SIG-M5 (cell line): ENCODE measurements around the gene GPATCH2L.

Source experiments
- DNase-seq: peaks from one replicate; lab custom pipeline; 2025; lab: John Stamatoyannopoulos, UW

The GPATCH2L gene

DNA sequence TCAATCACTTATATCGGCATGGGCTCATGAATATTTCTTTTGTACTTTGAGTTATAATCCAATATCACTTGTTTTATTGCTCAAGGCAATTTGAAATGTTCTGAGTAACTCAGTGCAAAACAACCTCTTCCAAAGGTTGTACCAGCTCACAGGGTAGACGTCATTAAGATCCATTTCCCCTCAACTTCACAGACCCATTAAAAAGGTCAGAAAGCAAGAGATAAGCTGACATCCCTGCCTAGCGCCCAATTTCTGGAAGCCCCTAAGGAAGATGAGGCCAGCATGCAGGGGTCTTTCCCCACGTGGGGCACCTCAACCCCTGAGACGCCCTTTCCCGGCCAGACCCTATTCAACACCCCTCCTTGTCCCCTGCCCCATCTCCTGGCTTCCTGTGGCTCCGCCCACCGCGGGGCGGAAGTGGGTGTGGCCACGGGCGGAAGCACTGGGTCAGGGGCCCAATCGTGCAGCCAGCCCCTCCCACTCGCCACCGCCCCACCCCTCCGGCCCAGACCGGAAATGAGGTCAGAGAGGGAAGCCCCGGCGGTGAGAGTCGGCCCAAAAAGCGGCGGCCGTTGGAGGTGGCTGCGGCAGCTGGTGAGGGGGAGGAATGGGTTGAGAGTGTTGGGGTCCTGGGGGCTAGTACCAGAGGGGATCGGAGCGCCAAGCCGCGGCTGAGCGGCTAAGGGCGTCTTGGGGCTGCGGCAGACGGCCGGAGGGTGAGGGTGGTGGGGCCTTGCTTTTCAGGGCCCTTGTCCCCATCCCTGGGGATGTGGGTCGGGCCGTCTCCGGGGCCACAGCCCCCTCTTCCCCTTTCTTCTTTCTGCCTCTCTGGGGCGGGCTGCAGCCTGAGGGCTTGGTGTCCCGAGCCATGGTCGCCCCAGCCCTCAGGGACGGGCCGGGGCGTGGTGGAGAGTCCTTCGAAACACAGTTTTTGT is at the start of gene GPATCH2L:
TSS of gene GPATCH2L (plus strand) at position 525 of the 935 bp plus-strand sequence. CDS start 2,442 bp downstream, outside the sequence.
- no peak for DNase-seq

DNA sequence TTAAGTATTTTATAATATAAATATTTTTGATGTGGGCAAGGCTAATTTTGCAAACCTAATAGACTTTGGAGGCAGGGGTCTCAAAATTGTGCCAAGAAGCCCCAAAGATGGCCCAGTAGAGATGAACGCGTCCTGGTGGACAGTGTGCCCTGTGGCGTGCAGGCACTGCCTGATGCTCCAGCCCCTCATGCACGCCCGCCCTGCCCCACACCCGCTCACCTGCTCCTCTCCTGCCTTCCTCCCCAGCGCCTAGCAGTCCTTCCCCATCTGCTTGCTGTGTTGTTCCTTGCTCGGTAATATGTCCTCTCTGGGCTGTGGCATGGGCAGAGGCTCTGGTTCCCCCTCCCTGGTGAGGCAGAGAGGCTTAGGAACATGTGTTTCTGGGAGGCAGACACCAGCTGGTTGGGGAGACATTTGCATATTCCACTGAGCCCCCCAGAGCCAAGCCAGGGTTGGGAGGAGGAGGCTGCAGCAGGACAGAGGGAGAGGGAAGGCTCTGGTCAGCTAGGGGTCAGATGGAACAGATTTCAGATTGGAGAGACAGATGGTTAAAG is 46.8 kb upstream of the GPATCH2L start:
- DNase-seq: no peak

DNA sequence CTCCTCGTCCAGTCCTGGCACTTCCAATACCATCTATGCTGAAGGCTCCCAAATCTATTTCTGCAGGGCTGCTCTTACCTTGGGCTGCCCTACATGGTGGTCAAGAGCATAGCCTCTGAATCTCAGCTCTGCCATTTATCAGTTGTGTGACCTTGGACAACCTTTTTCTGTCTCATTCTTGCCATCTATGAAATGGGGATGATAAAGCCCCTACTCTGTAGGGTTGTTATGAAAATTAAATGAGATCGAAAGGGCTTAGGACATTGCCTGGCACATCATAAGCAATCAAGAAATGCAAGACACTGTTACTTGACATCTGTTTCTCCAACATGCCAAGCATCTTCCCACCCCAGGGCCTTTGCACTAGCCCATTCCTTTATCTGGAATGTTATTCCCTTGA is 45.5 kb upstream of the GPATCH2L start:
- no peak for DNase-seq

DNA sequence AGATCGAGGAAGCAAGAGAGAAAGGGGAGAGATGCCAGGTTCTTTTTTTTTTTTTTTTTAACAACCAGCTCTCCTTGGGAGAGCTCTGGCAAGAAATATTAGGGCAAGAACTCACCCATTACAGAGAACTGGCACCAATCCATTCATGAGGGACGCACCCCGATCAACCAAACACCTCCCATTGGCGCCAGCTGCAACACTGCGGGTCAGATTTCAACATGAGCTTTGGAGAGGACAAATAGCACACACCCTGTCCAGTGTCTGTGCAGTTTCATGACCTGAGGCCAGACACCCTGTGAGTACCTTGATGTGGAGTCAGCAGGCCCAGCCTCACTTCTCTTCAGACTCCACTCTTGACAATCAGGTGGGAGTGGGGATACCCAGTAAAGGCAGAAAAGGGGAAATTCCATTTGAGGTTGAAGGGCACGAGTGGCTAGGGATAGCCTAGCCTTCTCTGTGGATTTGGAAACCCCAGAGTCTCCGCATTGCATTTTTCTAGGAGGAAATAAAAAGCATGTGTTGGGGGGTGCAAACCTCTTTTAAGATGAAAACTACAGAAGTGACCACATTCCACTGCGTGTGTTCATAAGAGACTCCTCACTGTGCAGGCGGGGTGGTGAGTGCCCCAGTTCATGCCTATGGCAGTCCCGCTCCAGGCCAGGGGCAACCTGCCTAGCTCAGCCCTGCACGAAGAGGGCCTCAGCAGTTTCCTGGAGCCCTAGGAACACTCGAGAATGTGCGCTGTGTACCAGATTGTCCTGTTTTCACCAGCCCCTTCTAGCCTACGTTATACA is 42.4 kb upstream of the GPATCH2L start:
- no peak for DNase-seq

DNA sequence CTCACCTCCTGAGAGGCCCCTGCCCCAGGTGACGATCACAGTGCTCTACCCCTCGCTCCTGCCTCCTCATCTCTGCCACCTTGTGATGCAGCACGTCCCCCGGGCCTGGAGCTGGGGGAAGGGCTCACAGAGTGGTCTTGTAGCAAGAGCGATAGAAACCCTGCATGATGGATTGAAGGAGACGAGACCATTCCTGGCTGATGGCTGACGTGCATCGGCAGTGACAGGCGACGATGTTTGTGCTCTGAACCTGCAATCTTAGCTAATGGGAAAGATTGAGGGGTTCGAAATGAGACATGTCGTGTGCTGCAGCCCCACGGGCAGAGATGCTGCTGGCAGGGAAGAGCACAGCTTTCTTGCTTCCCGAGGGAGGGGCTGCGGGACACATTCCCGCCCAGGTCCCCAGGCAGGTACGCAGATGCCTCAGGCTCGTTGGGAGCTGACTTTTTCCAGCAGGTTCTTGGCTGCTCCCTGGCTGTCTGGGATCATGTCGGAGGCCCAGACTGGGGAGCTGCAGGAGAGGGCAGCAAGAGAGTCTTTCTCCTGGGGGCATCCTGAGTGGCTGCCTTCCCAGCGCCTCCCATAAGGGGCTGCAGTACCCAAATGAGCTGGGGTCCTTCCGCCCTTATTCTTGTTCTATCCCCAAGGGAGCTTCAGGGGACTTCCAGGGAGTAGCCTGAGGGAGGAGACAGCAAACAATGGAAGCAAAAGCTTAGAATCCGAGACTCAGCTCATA is 38.7 kb upstream of the GPATCH2L start:
- DNase-seq: no peak

DNA sequence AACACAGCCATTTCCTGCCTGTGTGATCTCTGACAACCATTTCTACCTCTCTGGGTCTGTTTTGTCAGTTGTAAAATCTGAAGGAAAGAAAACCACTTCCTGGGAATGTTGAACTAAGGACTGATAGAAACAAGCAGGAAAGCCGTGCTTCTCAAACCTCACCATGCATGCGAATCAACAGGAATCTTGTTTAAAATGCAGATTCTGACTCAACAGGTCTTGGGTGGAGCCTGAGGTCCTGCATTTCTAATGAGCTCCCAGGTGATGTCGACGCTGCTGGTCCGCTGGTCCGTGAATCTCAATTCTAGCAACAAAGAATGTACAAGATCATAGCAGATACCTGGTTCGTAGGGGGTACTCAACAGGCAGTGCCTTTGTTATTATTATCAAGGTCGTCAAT is 38.0 kb upstream of the GPATCH2L start:
- DNase-seq: no peak

DNA sequence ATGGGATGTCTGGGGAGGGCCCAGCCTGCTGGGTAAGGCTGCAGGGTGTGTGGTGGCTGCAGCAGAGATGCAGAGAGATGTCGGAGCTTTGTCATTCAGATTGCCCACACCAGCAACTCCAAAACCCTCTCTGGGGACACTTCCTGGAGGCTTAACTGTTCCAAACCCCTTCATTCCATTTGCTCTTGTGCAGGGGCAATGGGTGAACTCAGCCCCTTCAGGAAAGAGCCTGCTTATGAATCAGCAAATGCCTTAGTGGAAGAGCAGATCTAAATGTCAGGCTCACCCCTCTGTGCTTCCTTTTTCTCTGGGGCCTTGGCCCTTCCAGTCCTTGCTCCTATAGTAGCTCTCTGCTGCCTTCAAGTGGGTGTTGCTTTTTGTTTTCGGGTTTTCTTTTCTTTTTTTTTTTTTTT is 36.7 kb upstream of the GPATCH2L start:
- DNase-seq: no peak

DNA sequence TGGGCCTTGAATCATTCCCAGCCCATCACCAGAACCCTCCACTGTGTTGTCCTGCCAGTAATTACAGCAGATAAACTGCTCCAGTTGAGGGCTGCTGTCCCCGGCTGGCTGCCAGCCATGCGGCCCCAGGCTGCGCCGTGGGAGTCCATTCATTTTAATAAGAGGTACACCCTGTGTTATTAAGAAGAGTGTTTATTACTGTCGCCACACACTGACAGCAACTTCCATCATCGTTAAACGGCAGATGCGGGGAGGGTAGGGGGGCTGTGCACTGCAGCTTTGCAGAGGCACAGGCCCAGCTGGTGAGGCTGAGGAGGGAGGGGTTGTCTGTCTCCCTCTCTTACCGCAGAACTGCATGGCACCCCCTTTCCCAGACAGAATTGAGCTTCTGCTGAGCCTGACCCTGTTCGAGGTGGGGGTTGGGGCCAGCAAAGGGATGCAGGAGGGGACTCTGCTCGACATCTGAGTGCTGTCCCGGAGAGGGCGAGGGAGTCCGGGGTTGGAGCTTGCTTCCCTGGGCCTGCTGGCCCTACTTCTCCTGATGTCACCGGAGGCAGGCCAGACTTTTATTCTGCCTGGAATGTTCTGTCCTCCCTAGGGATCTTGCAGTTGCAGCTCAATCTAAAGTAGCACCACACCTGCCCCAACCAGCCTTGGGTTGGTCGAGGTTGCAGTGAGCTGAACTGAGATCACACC is 33.8 kb upstream of the GPATCH2L start:
- no peak for DNase-seq

DNA sequence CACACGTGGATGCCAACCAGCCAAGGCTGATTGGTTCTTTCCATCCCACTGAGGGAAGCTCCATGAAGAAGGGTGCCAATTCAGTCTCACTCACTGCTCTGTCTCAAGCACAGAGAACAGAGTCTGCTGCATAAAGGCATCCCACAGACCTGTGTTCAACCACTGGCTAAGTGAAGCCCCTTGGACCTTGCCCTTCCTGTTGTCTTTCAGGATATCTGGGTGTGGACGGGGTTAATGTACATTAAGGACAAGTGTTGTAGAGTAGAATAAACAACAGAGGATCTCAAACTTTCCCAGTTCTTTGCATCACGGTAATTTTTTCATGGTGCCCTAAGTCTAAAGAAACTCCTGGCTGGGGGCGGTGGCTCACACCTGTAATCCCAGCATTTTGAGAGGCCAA is 33.1 kb upstream of the GPATCH2L start:
- DNase-seq: no peak

DNA sequence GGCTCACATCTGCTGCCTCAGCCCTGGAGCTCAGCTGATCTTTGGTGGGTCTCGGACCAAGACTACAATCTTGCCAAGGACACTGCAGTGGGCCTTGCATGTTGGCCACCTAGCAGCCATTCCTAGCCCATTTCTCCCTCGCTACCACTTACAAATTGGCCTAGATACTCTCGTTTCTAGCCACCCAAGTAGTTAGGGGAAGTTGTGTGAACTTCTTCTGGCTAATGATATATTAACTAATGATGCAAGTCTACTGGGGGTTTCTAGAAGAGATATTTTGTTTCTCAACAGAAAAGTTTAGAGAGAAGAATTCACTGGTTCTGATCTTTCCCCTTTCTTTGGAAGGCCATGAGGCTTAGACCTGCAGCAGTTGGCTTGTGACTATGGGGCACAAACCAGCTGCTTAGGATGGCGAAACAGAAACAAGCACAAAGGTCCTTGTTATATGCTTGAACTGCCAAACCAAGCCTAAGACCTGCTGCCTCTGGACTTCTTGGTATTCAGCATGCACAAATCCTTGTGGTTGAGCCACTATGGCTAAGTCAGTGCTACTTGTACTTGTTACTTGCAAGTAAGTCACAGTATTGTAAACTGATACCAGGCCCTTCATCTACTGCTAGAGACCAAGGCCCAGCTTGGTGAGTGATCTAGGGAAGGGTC is 30.5 kb upstream of the GPATCH2L start:
- DNase-seq: no peak

DNA sequence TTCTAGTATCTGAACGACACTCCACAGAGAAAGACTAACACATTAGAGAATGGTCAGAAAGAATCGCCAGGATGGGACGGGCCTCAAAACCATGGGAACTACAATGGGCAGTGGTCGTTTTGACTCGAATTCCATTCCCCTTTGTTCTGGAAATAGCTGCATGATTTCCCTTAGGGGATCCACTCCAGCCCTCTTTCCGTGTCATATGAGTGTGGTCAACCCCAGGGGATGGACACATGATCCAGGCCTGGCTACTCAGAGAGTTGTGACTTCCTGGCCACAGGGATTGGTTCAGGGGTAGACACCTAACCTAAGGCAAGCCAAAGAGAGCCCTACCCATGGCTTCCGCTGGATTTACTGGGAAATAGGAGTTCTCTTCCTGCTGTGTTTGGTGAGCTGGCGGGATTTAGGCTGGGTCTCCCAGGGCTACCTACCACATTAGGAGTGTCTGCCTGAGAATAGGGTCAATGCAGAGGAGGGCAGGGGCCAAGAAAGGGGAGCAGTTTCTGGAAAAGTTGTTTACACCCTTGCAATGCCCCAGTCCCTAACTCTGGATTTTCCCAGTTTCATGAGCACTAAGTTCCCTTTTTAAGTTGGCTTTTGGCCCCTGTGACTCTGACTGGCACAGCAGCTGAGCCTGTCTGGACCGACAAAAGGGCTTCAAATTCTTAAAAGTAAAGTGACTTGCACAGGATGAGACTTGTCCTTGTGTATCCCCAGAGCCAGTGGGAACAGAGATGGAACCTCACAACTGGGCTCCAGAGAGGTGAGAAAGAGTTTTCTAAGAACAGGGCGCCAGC is 28.1 kb upstream of the GPATCH2L start:
- no peak for DNase-seq

DNA sequence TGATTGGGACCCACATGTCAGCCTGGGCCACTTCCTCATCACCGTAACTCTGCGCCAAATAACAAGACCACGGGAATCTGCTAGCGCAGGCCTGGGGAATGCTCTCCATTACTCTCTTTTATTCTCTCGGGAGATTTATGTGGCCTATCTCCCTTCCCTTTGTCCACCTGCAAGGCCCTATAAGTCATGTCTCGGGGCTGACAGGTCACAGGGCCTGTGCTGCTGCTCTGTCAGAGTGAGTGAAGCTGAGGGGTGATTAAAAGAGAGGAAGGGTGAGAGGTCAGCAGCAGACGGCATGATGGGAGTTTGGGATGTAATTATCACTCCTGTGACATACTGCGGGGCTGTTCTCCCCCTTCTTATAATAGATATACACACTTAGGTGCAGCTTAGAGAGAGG is 26.2 kb upstream of the GPATCH2L start:
- no peak for DNase-seq

DNA sequence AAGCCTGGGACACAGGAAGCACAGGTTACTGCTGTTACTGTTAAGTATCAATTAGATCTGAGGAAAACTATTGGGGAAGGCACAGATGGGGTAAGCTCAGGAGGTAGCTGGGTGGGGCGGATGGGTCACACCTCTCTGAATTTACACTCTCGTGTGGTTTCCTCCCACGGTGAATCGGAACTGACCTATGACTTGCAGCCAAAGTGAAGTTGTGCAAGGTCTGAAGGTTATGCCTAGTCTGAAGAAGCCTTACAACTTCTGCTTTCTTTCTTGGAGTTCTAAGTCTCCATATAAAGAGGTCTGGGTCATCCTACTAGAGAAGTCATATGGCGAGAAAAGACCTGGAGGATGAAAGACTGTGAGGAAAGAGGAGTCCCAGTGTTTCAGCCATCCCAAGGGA is 25.6 kb upstream of the GPATCH2L start:
- no peak for DNase-seq

DNA sequence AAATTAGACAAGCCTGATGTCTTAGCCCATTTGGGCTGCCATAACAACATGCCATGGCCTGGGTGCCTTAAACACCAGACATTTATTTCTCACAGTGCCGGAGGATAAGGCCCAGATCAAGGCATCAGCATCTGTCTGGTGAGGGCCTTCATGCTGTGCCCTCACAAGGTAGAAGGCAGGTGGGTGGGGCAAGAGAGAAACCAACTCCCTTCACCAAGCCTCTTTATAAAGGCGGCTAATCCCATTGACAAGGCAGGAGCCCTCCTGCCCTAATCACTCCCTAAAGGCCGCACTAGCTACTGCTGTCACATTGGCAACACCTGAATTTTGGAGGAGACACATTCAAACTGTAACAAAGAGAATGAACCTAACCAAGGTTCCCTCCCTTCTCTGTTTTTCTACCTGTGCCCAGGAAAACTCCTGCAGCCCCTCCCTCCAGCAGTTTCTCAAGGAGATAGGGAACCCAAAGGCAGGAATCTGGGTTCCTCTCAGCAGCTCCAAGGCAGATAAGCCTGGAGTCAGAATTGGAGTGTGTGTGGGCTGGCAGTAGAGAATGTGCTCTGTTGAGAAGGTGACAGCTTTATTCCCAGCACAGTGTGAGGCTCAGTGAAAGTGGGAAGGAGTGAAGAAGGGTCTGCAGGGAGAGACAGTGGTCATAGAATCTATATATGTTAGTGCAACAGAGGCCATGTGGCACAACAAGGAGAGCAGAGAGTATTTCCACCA is 21.7 kb upstream of the GPATCH2L start:
- DNase-seq: no peak

DNA sequence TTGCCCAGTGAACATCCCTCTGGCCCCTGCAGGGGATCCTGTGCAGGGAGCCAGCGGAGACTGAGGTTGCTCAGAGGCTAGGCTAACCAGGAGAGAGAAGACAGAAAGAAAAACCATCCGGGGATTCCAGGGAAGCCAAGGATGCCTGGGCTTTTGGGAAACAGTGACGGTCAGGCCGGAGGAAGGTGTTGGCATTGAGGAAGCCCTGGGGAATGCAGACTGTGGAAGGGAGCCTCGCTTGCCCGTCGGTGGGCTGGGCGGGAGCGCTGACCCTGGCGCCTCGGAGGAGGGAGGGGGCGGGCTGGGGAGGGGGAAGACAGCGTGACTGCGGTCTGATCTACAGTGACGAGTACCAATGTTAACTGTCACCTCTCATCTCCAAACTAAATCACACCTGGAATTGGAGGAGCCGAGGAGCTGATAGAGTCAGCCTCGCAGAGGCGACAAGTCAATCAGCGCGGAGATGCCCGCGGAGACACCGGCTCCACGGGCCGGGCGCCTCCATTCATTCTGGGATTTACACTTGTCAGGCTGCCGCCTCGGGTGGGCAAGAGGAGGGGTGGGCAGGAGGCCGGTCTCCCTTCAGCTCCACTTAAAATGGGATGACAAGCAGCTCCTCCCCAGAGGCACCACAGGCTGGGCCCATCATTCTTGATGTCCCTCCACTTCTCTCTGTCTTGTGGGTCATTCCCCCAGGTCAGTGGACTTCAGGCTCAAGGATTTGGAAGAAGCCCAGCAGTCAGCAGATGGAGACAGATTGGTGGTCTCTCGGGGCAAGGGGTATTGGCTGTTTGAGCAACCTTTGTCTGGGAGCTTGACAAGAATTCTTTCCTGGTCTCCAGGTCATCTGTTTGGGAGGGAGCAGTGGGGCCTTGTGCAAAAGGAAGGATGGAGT is 20.4 kb upstream of the GPATCH2L start:
- DNase-seq: no peak

DNA sequence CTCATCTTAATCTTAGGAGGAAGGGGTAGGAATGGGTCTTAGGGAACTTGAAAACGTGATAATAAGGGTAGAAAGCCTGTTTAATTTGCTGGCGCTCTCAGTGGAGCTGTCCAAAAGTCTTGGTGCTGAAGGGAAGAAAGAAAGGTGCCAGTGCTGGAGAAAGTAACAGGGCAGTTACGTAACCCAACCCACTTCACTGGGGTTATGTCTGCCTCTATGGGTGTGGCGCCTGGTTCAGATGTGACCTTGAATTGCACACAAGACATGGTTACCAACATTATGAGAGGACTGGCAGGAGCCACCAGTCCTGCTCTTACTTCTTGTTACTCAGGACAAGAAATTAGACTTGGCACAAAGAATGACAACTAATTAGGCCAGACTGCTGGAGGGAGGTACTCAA is 18.6 kb upstream of the GPATCH2L start:
- no peak for DNase-seq

DNA sequence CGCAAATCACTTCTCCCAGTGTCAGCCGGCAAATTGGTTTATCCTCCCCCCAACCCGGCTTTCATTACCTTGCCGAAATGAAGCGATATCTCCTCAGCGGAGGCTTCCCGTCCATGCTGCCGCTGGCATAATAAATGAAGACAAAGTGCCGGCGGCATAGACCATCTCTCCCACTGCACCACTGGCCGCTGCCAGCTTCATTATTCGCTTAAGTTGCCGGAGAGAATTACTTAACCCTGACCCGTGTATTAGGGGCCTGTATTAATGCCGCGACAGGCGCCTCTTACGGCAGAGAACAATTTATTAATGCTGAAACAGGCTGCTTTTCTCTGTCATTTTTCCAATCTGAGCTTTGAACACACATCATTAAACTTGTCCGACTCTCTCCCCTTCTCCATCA is 17.5 kb upstream of the GPATCH2L start:
- DNase-seq: no peak

DNA sequence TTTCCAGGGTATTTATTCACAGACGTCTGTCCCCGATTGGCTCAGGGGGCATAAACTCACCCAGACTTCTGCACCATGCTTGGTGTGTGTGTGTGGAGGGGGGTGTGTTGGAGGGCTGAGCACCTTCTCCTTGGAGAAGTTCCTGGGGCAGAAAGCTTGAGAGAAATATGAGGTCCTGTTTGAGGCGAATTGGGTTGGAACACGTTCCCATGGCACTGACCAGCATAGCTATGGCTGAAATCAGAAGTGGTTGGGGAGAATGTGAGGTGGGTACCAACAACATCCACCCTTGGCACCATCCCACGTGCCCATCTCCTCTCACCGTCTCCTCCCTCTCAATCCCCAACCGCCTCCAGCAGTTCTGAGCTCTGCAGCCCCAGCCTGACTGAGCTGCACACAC is 16.0 kb upstream of the GPATCH2L start:
- DNase-seq: no peak
